NOMO-1 treated with dmso at 0.1 percent for 144 hours (cell line): ENCODE results near the gene RARB.

Experiments used
- DNase-seq: peaks from one replicate; lab custom pipeline; 2025; ENCODE audit not compliant: unreplicated experiment; lab: John Stamatoyannopoulos, UW

The RARB gene

DNA sequence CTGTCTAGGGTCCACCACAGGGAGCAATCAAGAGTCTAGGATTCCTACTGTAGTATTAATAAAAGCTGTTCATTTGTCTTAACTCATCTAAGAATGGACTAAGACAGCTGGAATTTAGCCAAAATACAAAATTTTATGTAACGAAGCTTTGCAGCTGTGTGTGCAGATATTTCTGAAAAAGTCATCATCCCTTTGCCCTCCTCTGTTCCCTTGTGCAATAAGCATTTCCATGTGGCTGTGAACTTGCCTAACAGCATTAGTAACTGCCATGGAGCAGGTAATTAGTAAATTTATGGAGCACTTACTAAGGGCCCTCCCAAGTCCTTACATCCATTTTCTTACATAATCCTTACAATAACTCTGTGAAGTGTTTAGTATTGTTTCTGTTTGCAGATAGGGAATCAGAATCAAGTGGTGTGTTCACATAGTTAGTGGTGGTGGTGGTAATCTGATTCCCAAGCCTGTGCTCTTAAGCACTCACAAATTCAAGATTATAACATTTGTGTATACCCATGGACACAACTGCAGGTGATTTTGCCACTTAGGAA, 114.5 kb downstream of the RARB start:
- DNase-seq, result no peak

DNA sequence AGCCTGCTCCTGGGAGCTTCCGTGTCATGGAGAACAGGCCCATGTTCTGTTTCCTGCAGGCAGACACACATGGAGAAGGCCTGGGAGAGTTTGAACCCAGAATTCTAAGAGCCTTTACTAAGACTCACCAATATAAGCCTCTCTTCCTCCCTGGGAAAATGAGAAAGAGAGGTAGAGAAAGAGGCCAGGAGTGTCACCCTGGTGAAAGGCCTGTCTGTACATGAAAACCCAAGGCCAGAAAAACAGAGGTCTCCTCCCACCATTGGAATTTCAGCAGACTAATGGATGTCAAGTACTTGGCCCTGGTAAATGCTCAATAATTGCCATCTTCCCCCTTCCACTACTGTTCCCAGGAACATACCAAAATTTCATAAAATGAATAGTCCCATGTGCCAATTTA, 119.0 kb downstream of the RARB start:
- no peak for DNase-seq

DNA sequence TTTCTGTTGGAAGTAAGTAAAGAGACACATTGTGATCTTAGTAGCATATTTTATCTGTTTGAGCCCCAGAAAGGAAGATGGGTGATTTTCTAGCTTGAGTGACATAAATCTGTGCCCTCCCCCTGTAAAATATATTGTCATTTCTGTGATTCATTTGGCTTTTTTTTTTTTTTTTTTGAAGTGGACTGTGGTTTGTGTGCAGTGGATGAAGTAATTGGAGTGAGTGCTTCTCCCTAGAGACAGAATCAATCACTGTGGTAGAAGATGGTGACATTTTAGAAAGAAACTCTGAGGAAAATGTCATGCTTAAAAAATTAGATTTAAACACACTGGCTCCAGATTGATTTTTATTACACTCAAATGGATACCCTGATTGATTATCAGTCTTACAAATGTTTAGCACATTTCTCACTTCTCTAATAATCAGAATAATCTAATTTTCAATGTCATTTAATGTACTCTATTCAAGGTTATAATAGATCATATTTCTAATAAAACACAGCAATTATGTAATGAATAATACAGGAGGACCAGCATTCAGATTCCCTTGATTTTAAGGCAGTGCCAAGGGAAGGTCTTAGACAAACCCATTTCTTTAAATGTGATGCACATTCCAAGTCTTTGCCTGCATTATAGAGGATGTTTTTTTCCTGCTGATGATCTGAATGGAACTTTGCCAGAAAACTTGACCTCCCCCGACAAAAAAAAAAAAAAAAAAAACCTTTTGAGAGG, 120.0 kb downstream of the RARB start:
- no peak for DNase-seq

DNA sequence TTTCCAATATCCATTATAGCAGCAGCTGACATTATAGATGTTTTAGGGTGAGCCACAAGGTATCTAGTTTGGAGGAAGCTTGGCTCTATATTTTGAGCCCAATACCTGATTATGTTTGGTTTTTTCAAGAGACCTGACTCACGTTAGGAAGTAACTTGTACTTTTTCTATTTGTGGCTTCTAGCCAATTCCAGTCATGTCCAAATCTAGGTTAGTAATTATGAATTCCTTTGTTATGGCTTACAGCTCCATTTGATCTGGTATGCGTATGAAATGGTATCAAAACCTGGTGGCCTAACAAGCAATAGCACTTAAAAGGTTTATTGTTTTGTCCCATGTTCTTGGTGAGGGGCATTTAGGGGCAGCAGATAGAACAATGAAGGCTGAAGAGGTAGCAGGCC, 120.8 kb downstream of the RARB start:
- no peak for DNase-seq

DNA sequence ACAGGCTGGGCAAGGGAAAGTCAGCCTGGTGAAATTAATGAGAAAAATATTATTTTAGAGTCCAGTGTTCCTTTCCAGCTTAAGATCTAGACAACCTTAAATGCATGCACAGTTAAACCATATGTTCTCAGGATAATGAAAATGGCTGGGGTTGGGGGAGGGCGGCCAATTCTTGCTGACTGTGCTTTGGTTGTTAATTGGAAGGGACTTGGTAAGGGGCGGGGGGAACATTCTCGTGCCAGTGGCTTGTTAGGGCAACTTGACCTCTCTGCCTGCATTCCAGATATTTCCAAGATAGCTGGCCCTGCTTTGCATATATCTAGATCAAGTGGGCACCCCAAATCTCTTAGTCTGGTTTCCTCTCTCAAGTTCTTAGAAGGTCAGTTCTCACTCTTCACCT, 124.2 kb downstream of the RARB start:
- DNase-seq, result no peak

DNA sequence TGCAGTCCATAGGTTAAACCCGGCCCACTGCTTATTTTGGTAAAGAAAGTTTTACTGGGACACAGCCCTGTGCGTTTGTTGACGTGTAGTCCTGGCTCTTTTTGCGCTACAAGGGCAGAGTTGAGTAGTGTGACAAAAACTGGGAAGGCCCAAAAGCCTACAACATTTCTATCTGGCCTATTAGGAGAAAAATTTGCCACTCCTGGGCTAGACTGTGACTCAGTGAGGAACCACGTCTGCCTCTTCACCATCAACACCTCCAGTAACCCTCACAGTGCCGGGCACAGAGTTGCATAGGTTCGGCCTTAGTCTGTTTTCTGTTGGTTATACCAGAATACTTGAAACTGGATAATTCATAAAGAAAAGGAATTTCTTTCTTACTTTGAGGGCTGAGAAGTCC, 126.3 kb downstream of the RARB start:
- DNase-seq, result no peak

DNA sequence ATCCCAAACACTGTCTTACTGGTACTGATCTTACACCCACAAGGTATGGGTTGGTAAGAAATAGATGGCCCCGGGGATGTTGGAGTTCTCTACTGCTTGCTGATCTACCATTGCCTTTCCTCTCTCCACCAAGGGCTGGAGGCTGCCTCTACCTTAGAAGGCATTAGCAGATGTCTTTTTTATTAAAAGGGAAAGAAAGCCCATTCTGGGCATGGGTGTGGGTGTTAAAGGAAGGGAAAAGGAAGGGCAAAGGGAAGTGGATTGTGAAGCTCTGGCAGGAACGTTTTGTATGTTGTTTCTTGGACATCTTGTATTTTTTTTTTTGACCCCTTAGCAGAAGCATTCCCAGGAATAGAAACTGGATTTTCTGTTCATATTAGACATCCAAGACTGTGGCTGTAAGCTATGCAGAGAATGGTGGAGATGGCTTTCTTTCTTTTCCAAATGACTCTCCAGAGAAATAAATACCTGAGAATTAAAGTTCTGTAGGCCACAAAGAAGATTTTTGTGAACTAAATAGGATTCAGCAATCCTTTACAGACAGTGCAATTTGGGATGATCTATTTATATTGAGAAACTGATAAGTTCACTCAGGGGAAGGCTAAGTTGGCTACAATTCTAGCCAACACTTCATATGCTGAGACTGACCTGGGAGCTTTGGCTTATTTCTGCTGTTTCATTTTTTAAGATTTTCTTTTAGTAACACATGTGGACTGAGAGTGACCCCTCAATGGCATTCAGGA, 127.8 kb downstream of the RARB start:
- no peak for DNase-seq

DNA sequence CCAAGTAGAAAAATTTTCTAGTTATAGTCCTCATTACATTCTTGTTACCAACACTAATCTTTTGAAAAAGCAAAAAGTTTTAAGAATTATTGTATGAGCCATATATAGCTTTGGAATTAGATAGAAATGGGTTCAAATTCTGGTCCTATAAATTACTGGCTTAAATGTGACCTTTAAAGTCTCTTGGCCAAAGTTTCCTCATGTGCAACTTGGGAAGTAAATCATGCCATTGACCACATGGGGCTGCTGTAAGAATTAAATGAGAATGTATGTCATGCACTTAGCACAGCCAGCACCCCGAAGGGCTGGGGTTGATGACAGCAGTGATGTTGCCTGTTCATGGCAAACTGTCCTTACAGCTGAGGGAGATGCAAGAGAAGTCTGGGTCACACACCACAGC, 128.4 kb downstream of the RARB start:
- DNase-seq, result no peak

DNA sequence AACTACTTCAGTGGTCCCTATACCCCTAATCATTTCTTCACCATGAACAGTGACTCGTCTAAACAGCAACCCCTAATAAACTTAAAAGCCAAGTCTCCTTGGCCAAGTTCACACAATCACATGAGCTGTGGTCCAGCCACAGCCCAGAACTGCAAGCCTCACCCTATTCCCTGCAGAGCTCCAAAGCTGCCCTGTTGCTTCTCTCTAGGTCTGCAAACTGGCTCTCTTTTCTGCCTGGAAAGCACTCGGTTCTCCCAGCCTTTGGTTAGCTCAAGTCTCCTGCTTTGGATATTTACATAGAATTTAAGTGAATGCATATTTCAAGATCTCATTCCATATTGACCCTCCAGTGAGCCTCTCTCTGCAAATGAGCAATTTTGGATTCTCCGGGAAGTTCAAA, 129.6 kb downstream of the RARB start:
- DNase-seq, result no peak

DNA sequence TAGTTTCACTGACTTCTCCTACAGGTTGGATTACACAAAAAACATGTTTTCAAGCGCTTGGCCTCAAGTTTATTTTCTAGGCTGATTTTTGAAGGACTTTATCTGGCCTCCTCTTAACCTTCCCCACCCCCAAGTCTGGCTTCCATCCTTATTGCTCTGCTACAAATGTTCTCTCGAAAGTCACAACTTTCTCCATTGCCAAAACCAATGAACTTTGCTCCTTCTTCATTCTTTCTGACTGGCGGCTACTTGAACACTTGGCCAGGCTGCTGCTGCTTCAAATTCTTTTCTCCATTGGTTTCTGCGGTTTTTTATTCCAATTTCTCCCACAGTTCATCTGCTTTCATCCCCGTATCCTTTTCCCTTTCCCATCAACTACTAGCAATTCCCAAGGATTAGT, 130.1 kb downstream of the RARB start:
- no peak for DNase-seq

DNA sequence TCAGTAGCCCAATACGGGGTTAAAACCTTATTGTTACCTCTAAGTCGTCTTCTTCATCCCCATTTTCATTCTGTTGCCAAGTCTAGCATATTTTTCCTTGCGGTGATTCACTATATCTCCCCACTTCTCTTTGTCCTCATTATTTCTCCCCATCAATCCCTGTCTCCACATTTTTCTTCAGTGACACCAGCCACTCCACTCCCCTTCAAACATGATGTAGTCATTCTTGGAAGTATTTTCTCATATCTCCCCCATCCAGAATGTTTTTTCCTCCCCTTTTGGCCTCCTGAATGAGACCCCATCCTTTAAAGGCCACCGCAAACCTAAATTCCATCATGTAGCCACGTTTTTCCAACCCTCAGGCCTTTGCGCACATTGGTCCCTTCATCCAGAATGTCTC, 130.7 kb downstream of the RARB start:
- no peak for DNase-seq

DNA sequence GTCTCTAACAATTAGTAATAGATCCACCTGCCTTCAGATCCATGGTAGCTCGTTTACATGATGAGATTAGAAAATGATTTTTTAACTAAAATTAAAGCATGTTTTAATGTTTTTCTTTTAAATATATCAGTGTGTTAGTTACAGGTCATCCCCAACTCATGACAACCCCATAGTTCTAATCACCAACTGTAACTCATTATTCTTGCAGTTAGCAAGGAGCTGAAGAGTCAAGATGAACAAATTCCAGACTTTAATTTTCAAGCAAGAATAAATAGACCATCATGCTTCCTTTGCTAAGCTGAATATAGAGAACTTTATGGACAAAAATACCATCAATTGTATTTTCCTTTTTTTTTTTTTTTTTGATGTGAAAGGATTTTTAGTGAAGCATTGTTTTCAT, 135.5 kb downstream of the RARB start:
- no peak for DNase-seq

DNA sequence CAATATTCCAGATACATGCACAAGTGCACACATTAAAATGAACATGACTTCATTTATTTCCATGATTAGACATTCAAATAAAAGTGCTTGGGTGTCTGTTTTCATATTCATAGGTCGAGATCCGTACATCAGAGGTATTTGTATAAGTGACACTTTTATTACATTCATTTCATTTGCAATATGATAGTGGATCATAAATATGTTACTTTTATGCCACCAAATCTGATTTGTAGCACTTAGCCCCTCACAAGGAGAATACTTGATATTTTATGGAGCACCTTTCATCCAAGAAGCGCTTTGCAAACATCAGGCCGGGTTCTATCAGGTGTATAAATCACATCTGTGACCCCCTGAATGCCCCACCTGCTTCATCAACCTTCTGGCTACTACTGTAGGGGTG, 136.0 kb downstream of the RARB start:
- no peak for DNase-seq

DNA sequence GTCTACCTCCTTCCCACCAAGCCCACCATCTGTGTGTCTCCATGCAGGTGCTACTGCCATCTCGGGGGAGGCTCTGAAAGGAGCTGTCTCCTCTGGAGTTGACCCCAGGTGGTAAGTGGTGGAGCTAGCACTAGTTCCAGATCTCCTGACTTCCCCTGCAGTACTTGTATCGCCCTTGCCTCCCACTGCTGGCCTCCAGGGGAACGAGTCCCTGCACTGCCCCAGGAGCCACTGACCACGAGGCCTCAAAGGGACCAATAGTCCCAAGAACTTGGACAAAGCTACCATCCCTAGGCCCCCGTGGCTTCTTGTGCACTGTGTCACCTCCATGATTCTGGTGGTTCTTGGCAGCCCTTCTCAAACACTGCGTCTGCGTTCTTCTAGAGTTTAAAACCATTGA, 137.7 kb downstream of the RARB start:
- DNase-seq, result no peak

DNA sequence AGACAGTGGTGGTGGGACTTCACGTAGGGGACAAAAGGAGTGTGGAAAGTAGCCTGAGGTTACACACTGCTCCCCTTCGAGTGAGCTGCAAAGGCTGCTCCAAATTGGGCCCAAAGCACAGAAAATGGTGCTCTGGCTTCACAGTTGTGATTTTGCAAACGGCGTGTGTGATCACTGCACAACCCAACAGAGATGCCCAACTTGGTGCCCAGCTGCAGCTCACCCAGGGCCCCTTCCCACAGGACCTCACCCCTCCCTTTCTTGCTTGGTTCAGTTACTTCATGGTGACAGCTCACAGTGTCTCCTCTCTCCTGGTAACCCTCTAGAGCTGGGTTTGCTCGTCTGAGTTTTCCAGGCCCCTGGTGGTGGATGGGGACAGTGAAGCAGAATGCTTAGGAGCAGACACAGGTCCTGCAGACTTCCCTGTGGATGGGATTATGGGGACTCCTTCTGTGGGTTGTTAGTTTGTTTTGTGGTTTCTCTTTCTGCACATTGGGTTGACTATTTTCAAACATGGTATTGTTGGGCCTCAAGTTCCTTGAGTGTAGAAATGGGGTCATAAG, 138.4 kb downstream of the RARB start:
- DNase-seq, result no peak

DNA sequence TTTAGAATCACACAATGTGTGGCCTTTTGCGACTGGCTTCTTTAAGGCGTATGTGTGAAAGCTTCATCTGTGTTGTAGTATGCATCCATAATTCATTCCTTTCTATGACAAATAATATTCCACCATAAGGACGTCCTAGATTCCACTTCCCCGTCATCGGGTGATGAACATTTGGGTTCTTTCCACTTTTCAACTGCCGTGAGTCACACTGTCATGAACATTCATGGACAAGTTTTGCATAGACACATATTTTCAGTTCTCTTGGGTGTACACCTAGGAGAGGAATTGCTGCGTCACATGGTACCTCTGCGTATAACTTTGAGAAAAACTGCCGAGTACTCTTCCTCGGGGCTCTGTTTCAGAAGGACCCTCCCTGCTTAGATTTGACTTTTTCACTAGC, 139.3 kb downstream of the RARB start:
- DNase-seq, result no peak

DNA sequence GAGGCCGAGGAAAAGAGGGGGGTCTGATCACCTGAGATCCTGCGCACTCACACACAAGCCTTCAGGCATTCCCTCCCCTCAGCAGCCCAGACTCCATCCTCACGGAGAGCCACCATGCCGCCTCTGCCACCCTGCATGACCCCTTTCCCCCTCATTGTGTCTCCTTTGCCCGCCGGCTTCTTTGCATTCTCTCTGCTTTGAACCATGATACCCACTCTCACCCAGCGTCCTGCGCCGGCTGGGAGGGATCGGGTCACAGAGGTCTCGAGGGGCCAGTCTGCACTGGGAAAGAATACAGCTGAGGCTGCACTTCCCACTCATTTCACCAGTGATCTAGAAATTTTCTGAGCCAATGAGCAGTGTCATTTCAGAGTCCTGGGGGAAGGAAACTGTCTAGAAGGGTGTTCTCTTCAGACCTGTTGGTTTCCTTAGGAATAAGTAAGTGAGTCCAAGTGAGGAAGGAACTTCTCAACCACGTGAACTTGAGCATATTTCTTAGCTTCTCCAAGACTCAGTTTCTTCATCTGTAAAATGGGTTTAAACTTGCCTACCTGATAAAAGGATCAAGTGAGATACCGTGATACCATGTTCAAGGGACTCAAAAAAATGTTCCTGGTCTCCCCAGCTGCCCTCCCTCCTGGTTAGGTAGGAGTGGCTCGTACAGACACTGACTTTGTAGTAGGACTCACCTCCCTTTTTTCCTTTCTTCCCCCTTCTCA, 139.9 kb downstream of the RARB start:
- DNase-seq, result no peak

DNA sequence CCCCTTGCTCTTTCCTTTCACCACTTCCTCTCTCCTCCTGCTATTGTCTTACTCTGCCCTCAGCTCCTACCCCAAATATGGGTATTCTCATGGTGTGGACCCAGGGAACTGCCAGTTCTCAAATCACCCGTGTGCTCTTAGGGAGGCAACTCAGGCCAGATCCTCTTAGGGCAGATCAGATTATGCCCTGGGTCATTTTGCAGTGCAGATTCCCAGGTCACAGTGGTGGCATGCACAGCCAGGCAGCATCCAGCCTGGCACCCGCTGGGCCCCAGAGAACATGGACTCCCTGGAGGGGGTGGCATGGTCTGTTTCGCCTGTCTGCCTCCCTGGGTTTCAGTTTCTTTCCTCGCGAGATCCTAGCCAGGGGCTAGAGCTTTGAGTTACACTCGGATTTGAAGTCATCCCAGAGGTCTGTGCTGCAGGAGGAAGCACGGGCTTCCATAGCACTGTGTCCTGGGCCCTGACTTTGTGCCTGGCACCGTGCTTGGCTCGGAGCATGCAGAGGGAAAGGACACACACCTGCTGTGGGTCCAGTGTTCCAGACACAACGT, 140.5 kb downstream of the RARB start:
- DNase-seq, result no peak

DNA sequence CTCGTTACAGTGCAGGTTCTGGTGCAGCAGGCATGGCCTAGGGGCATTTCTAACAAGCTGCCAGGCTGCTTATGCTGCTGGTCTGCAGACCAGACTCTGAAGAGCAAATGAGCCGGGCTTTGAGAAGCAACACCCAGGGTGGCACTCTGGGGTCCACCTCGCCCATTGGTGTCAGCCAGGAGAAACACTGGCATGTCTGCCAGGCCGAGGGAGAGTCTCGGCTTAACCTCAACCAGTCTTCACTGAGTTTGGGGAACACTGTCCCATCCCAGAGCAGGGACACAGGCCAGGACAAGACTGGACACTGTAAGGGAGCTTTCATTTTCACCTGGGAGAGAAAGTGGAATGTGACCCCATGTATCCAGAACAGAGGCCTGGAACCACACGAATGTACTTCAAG, 143.2 kb downstream of the RARB start:
- DNase-seq, result no peak

DNA sequence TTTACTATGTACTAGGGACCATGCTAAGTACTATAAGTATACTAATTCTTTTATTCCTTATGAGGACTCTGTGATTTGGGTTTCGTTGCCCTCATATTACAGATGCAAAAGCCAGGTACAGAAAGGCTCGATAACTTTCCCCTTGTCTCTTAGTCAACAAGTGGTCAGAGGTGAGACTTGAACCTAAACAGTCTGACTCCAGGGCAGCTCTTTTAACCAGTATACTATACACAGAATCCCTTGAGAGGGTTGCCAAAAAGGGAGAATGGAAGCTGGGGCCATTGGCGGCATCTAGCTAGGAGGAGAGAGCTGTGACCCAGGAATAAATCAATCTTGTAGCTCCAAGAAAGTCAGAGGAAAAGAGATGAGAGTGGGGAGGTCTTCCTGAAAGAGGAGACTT, 144.3 kb downstream of the RARB start:
- no peak for DNase-seq

DNA sequence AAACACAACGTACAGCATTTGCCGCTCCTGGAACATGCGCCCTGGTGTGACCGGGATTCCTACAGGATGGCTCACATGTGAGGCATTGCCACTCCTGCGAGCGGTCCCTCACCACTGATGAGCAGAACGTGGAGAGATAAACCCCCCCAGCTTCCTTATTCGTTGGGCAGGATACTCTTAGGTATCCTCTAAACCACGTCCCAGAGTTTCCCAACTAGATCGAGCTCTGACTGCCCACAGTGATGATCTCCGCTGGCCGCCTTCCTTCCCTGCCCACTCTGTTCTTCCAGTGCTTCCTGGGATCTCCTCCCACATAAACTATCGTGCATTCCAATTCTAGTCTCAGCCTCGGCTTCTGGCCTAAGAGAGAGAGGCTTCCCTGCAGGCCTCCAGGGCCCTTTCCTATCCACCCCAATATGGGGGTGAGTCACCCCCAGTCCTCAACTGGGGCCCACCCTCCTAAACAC, 144.9 kb downstream of the RARB start:
- DNase-seq, result no peak
